Fibroblast of lung (primary cell): ENCODE measurements around the gene SMC2.

Experiments used
- CTCF ChIP-seq, 2 donors: IDR thresholded peaks in 1 of 2; conservative IDR thresholded peaks in 1 of 2; 1 replicate in 1 of 2; 2 replicates in 1 of 2; pipeline ENCODE4 v1.5.1; 2011 to 2012; ENCODE audit warnings: low read length in 2 of 2, control low read depth in 1 of 2, inconsistent platforms in 1 of 2, low read depth in 1 of 2, mild to moderate bottlenecking in 1 of 2
- EZH2 ChIP-seq: IDR thresholded peaks from 2 replicates; pipeline ENCODE4 v1.5.1; 2012; ENCODE audit warnings: low read length, control low read depth, mild to moderate bottlenecking; ENCODE audit errors: missing control alignments

GRCh38 chr9:104082168-104082567 is 11.9 kb upstream of the SMC2 start:
- no peak for TF ChIP-seq CTCF (conservative IDR thresholded peaks at IDR 0.05 in 1 of 2, IDR thresholded peaks at IDR 0.05 in 1 of 2; ENCODE audit: low read depth in 1 of 2, low read length in 2 of 2)
- TF ChIP-seq EZH2: no peak
